ENCODE measurements around the gene SYT7.

The SYT7 gene

GRCh38 chr11:61607920-61608599, 27.2 kb upstream of the SYT7 start:
- FAIRE-seq, result no peak
- TF ChIP-seq CTCF (IDR thresholded peaks at IDR 0.05; ENCODE audit: insufficient read depth, missing control alignments), result no peak
- DNase-seq (ENCODE audit: insufficient read length, low spot score), result no peak

- DNase-seq (ENCODE audit: insufficient read length, low spot score) (no peak), FAIRE-seq (no peak)
- no peak for TF ChIP-seq CTCF (IDR thresholded peaks at IDR 0.05; ENCODE audit: insufficient read depth, missing control alignments)
Observed at GRCh38 chr11:61607426-61607825, 26.6 kb upstream of the SYT7 start.

- no peak for TF ChIP-seq CTCF (IDR thresholded peaks at IDR 0.05; ENCODE audit: insufficient read depth, missing control alignments)
Observed at GRCh38 chr11:61603667-61604066, 22.8 kb upstream of the SYT7 start.

GRCh38 chr11:61602775-61603569, 22.1 kb upstream of the SYT7 start:
- TF ChIP-seq CTCF (IDR thresholded peaks at IDR 0.05; ENCODE audit: insufficient read depth, missing control alignments), result no peak
- peak; percentile 90 for DNase-seq (ENCODE audit: insufficient read length, low spot score)
- FAIRE-seq, result peak; percentile 46

More at GRCh38 chr11:61603667-61604066, 22.8 kb upstream of the SYT7 start:
- DNase-seq (ENCODE audit: insufficient read length, low spot score) (no peak), FAIRE-seq (no peak)

DNA sequence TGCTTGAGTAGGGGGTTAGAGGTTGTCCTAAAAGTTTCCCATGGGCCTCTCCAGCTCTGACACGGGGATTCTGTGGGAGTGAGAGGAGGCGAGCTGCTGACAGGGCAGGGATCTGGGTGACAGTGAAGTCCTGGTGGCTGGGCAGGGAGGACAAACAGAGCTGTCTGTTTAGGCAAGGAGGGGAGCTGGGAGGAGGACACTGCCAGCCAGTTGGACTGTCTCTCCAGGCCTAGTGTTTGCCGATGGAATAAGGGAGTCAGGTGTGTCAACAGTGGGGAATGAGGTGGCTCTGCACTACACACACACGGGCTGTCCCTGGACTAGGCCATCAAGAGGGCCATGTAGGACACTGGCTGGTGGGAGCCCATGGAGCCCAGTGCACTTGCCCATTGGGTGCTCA, 20.6 kb upstream of the SYT7 start:
- FAIRE-seq (no peak), DNase-seq (ENCODE audit: insufficient read length, low spot score) (no peak)
- no peak for TF ChIP-seq CTCF (IDR thresholded peaks at IDR 0.05; ENCODE audit: insufficient read depth, missing control alignments)

DNA sequence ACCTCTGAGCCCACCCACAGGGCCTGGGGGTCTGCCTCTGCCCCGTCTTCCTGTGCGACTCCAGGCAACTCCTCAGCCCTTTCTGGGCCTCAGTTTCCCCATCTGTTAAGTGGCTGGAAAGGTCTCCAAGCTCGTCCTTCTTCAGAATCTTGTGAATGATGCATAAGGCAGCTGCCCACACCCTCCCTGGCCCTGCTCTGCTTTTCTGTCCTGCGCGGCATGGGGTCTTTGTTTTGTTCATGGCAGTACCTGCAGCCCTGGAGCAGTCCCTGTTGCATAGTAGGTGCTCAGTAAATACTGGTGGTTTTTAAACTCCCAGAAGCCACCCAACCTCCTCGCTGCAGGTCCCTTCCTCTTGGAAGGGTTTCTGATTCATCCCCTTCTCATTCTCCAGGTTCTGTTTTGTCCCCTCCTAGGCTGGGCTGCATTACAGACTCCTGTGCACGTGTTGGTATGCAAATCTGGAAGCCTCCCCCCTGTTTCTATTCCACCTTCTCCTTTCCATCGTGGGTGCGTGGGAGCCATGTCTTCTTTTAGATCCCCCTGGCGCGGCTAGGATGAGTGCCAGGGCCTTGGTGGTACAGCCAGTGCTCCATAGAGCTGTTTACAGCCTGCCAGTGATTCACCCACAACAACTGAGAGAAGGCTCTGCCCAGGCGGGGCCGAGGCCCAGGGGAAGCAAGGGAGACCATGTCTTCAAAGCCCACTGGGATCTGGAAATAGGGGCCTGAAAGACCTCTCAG, 19.3 kb upstream of the SYT7 start:
- no peak for TF ChIP-seq CTCF (IDR thresholded peaks at IDR 0.05; ENCODE audit: insufficient read depth, missing control alignments)

More for the DNA sequence above, 19.3 kb upstream of the SYT7 start:
- no peak for DNase-seq (ENCODE audit: insufficient read length, low spot score)
- no peak for FAIRE-seq

Data from D721Med (cell line).